Measurements from ENCODE around the gene ZSWIM3. TPM values are rescaled to one million over a fixed set of nuclear protein-coding genes. Genes with fewer than 3 reads are reported as not detected.
"Not testable (repeated sequence)": the region's sequence is repeated elsewhere in the genome, so short reads cannot be mapped to it uniquely, and the experiment has no call there.

The ZSWIM3 gene
- total RNA-seq, 1 experiment from 2014 or later = 4.9 TPM

GRCh38 chr20:45852326-45852725, 5.1 kb upstream of the ZSWIM3 start:
- DNase-seq (ENCODE audit: low spot score) = no peak
- in situ Hi-C loops (cut with HindIII; ENCODE audit: low sequenced_read_pairs) = no loop called here

- in situ Hi-C loops (cut with HindIII; ENCODE audit: low sequenced_read_pairs) = no loop called here
- DNase-seq (ENCODE audit: low spot score) = no peak
Measured at GRCh38 chr20:45853484-45853883, 3.9 kb upstream of the ZSWIM3 start.

- in situ Hi-C loops (cut with HindIII; ENCODE audit: low sequenced_read_pairs) = no loop called here
- DNase-seq (ENCODE audit: low spot score) = no peak
Measured at GRCh38 chr20:45857882-45858216, 435 bp downstream of the ZSWIM3 start.

GRCh38 chr20:45859916-45860315, 2.5 kb downstream of the ZSWIM3 start:
- DNase-seq (ENCODE audit: low spot score) = no peak
- in situ Hi-C loops (cut with HindIII; ENCODE audit: low sequenced_read_pairs) = no loop called here

- in situ Hi-C loops (cut with HindIII; ENCODE audit: low sequenced_read_pairs) = no loop called here
- DNase-seq (ENCODE audit: low spot score) = no peak
Measured at GRCh38 chr20:45860560-45861220, 3.3 kb downstream of the ZSWIM3 start.

- DNase-seq (ENCODE audit: low spot score) = no peak
- in situ Hi-C loops (cut with HindIII; ENCODE audit: low sequenced_read_pairs) = no loop called here
Measured at GRCh38 chr20:45861221-45862075, 4.0 kb downstream of the ZSWIM3 start.

- in situ Hi-C loops (cut with HindIII; ENCODE audit: low sequenced_read_pairs) = no loop called here
- no peak for DNase-seq (ENCODE audit: low spot score)
Measured at GRCh38 chr20:45863543-45864470, 6.4 kb downstream of the ZSWIM3 start.

GRCh38 chr20:45866454-45866853, 9.0 kb downstream of the ZSWIM3 start:
- DNase-seq (ENCODE audit: low spot score) = no peak
- in situ Hi-C loops (cut with HindIII; ENCODE audit: low sequenced_read_pairs) = no loop called here

GRCh38 chr20:45867136-45867818, 9.9 kb downstream of the ZSWIM3 start:
- DNase-seq (ENCODE audit: low spot score) = no peak
- in situ Hi-C loops (cut with HindIII; ENCODE audit: low sequenced_read_pairs) = no loop called here

- no peak for DNase-seq (ENCODE audit: low spot score)
- in situ Hi-C loops (cut with HindIII; ENCODE audit: low sequenced_read_pairs) = no loop called here
Measured at GRCh38 chr20:45867819-45868176, 10.4 kb downstream of the ZSWIM3 start.

GRCh38 chr20:45872626-45873025, 15.2 kb downstream of the ZSWIM3 start:
- DNase-seq (ENCODE audit: low spot score) = no peak
- in situ Hi-C loops (cut with HindIII; ENCODE audit: low sequenced_read_pairs) = no loop called here

- in situ Hi-C loops (cut with HindIII; ENCODE audit: low sequenced_read_pairs) = no loop called here
Measured at GRCh38 chr20:45873409-45874103, 16.1 kb downstream of the ZSWIM3 start.

GRCh38 chr20:45874104-45874481, 16.7 kb downstream of the ZSWIM3 start:
- in situ Hi-C loops (cut with HindIII; ENCODE audit: low sequenced_read_pairs) = not testable (repeated sequence)

More at GRCh38 chr20:45873409-45874103, 16.1 kb downstream of the ZSWIM3 start:
- no peak for DNase-seq (ENCODE audit: low spot score)

GRCh38 chr20:45874576-45874975, 17.2 kb downstream of the ZSWIM3 start:
- DNase-seq (ENCODE audit: low spot score) = no peak
- in situ Hi-C loops (cut with HindIII; ENCODE audit: low sequenced_read_pairs) = no loop called here

More at GRCh38 chr20:45874104-45874481, 16.7 kb downstream of the ZSWIM3 start:
- DNase-seq (ENCODE audit: low spot score) = not testable (repeated sequence)

GRCh38 chr20:45878076-45878761, 20.8 kb downstream of the ZSWIM3 start:
- in situ Hi-C loops (cut with HindIII; ENCODE audit: low sequenced_read_pairs) = no loop called here
- DNase-seq (ENCODE audit: low spot score) = no peak

- DNase-seq (ENCODE audit: low spot score) = peak; percentile 99
- in situ Hi-C loops (cut with HindIII; ENCODE audit: low sequenced_read_pairs) = no loop called here
Measured at GRCh38 chr20:45880988-45881788, 23.8 kb downstream of the ZSWIM3 start, which contains the start of gene ZSWIM1. Gene ZSWIM1 (plus strand): TSS chr20:45881227. CDS start chr20:45882593, 1,366 bp downstream.

- in situ Hi-C loops (cut with HindIII; ENCODE audit: low sequenced_read_pairs) = no loop called here
- DNase-seq (ENCODE audit: low spot score) = no peak
Measured at GRCh38 chr20:45882469-45883099, 25.2 kb downstream of the ZSWIM3 start.

Measured in G401 (cell line).